Hepatocyte (in vitro differentiated cells): Measurements from ENCODE around the gene RAB22A.

Source experiments
- EZH2phosphoT487 ChIP-seq: fragments of 200-600 bp; sonication (generic); IDR thresholded peaks from one replicate; pipeline ENCODE4 v1.6.1; 2018; ENCODE audit warnings: antibody characterized with exemption, mild to moderate bottlenecking, low read depth, moderate library complexity; ENCODE audit not compliant: unreplicated experiment, severe bottlenecking
- TF ChIP-seq, protein P1 (sequence below): fragments of 200-600 bp; sonication (generic); IDR thresholded peaks from 2 replicates; pipeline ENCODE4 v1.5.1; 2016; ENCODE audit warnings: antibody characterized with exemption, mild to moderate bottlenecking; ENCODE audit not compliant: poor library complexity

DNA sequence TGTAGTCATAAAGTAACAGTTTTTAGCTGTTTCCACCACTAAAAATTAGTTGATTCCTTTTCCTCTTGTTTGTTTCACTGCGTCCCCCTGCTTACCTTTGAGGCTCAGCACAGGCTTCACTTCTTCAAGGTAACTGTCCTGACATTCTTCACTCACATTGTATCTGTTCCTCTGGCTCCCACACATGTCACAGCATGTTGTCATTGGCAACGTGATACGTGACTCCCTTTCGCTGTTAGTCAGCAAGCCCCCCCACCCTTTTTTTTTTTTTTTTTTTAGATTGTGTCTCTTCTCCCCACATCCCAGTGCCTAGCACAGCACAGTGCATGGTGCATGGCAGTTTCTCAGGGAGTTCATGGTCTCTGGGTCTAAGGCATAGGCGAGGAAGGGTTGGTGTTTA lies 92.8 kb downstream of the RAB22A start:
- TF ChIP-seq, protein P1, sequence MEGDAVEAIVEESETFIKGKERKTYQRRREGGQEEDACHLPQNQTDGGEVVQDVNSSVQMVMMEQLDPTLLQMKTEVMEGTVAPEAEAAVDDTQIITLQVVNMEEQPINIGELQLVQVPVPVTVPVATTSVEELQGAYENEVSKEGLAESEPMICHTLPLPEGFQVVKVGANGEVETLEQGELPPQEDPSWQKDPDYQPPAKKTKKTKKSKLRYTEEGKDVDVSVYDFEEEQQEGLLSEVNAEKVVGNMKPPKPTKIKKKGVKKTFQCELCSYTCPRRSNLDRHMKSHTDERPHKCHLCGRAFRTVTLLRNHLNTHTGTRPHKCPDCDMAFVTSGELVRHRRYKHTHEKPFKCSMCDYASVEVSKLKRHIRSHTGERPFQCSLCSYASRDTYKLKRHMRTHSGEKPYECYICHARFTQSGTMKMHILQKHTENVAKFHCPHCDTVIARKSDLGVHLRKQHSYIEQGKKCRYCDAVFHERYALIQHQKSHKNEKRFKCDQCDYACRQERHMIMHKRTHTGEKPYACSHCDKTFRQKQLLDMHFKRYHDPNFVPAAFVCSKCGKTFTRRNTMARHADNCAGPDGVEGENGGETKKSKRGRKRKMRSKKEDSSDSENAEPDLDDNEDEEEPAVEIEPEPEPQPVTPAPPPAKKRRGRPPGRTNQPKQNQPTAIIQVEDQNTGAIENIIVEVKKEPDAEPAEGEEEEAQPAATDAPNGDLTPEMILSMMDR, result no peak
- TF ChIP-seq EZH2phosphoT487, result no peak
